Stimulated activated CD8-positive, alpha-beta memory T cell treated with anti-CD3 and anti-CD28 coated beads, Interleukin-2, amount 100 ng/mL, for 1 hour (primary cell): ENCODE data around the gene RGS6.

Source experiments
- DNase-seq, 2 donors: peaks; one replicate each; pipeline ENCODE4 v3.0.0-alpha.2; 2020; ENCODE audit warnings: low read depth in 2 of 2

RGS6 gene

GRCh38 chr14:72607386-72608130 lies 675.3 kb downstream of the RGS6 start:
- no peak for DNase-seq

GRCh38 chr14:72608391-72609204 lies 676.4 kb downstream of the RGS6 start:
- no peak for DNase-seq

- no peak for DNase-seq
These were observed 677.1 kb downstream of the RGS6 start for GRCh38 chr14:72609205-72609916.

DNA sequence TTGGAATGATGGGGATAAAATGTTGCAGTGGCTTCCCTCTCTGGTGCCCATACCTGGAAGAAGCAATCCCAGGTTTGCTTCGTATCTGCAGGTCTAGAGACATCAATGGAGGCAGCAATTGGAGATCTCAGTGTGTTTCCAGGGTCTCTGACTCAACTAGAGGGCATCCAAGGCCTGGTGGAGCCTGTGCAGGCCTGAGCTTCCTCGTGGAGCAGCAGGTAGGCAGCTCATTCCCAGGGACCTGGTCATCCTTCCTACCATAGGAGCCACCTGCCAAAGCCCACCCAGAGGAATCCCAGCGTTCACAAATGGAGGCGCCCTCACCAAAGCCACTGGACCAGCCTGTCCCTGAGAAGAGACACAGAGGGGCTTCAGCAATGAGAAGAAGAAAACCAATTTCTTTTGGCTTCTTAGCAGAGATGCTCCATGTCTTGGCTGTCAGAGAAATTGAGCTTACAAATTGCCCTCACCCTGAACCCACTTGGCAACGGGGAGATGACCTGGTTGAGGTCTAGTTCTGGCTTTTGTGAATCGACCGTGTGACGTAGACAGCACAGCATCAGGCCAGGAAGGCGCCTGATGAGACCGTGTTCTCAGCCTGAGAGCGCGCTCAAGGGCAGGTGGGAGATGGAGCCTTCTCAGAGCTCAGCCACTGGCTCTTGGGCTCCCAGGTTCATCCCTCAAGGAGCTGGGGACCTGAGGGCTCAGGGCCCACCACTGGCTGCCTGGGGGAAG lies 678.0 kb downstream of the RGS6 start:
- DNase-seq: no peak

DNA sequence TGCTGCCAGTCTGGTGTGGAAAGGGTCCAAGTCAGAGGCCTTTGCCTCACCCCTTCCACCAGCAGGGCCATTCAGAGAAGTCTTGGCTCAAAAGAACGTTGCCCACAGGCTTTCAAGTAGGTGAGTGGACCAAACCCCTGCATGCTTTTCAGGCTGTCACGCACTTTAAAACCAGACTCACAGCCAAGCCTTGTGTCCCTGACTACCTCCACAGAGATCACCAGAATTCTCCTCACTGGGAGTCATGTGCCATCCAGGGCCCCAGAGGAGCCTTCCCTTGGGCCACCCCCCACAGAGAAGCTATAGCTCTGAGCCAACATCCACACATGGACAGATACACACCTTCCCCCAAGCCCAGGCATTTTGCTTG lies 678.6 kb downstream of the RGS6 start:
- DNase-seq: no peak

DNA sequence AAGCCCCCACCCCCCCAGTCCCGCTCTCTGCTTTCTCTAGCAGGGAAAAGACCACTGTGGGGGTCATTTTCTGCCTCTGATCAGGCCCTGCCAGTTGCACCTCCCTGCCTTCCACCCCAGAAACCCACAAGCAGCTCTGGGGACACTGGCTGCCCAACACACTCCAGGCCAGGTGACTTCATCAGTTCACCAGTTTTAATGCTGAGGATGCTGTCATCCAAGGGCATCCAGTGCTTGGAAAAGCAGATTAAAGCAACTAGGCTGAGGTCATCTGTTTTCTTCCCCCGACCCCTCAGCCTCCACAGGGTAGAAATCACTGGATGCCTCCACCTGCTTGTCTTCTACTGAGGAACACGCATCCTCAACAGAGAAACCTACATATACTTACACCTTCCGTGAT lies 679.3 kb downstream of the RGS6 start:
- DNase-seq: no peak

GRCh38 chr14:72612041-72612440 lies 679.8 kb downstream of the RGS6 start:
- DNase-seq: no peak

DNA sequence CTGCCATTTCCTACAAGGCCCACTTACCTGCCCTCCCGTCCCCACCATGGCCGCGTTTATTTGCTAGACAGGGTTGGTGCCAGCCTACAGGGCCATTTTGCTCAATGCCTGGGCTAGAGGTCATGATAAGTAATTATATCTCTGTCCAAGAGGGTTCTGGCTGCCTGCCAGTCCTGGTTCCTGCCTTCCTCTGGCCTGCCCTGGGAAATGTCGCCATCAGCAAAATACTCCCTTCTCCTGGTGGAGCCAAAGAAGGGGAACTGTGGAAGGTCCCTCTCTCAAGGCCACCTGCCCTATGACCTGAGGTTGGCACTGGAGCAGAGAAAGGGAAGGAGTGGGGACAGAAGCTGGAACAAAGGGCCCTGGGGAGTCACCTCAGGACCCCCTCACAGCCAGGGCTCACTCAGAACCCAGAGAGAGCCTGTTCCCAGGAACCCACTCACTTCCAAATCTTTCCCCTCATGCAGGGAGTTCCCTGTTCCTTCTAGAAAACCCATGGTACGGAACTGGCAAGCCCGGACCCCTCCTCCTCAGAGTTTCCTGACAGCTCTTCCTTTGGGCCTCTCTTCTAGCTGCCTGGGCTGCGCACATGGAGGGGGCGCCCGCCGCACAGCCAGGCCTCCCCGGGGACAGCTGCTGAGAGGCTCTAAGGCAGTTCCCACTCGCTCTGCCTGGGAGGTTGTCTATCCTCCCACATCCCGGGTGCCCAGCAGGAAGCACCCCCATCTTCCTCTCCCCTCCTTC lies 681.2 kb downstream of the RGS6 start:
- no peak for DNase-seq

GRCh38 chr14:72613975-72614319 lies 681.7 kb downstream of the RGS6 start:
- DNase-seq: no peak

DNA sequence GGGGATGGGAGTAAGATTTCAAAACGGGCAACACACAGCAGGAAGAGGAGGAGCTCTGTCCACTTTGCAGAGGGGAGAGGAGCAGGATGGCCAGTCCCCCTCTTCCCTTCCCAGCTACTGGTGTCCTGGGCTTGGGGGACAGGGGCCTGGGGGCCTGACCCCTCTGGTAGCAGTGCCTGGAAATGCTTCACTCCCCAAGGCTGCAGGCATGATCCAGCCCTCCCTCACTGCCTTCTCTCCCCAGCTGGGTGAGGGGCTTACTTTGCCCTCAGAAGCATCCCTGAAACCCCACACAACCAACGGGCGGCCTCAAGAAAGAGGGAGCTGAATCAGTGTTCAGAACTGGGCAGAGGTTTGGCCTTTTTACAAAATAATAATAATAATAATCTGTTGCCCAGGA lies 682.1 kb downstream of the RGS6 start:
- no peak for DNase-seq

GRCh38 chr14:72614891-72615415 lies 682.7 kb downstream of the RGS6 start:
- no peak for DNase-seq

DNA sequence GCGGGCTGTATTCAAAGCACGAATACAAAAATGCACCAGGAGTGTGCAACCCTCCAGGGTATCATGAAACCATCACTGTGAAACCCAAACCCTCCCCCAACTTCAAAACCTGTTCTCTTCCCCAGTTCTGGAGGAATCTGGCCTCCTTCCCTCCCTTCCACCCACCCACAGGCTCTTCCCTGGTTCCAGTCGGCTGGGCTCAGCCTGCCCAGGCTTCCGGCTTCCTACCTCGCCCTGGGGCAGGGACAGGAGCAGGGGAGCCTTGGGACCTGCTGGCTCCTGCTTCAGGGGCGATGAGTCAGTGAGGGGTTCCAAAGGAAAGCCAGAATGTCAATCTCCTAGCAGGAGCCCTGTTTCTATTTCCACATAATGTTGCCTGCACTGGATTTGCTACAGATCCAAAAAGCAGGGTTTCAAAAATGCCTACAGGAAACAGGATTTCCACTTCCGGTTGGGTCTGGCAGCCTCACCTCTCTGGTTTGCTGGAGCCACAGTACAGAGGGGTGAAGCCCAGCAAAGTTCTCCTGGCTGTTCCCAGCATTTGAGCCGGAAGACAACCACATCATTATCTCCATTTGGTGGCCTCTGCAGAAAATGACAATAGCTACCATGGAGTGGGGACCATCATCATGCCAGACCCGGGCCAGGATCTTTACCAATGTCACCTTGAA lies 683.4 kb downstream of the RGS6 start:
- no peak for DNase-seq
